H1 (cell line): ENCODE measurements around the gene OR4D6. TPM values are rescaled to one million over a fixed set of nuclear protein-coding genes. Genes with fewer than 3 reads are reported as not detected.

Source experiments
- CTCF ChIA-PET: fragments of 300-600 bp; sonication (Branson Sonifier 250); formaldehyde crosslinking; loops from one replicate; lab custom pipeline; 2021; ENCODE audit not compliant: partially characterized antibody; lab: Charles Lee
- POLR2A ChIA-PET: fragments of 300-600 bp; sonication (Branson Sonifier 250); formaldehyde crosslinking; loops from one replicate; lab custom pipeline; 2021; ENCODE audit warnings: inconsistent platforms; ENCODE audit not compliant: partially characterized antibody; lab: Charles Lee
- DNase-seq, 2 experiments: peaks; one replicate each; pipeline versions ENCODE4 v3.0.0 to v3.0.0-alpha.2; 2010 to 2022; ENCODE audit warnings: low spot score in 2 of 2, low read depth in 1 of 2, mixed read lengths in 1 of 2
- FAIRE-seq: peaks from 2 replicates; lab custom pipeline; 2011; peaks lifted over from hg19 to GRCh38; lab: Jason Lieb, UNC
- H2AFZ ChIP-seq: 2 replicates; pipeline ENCODE4 v1.8.1; 2012; ENCODE audit warnings: low read length, inconsistent platforms
- H2AK5ac ChIP-seq: 2 replicates; pipeline ENCODE4 v1.6.1; 2013; ENCODE audit warnings: low read depth, low read length
- H2BK120ac ChIP-seq: replicated peaks from 2 replicates; pipeline ENCODE3; 2013; ENCODE audit warnings: low read depth, low read length, inconsistent platforms
- H2BK12ac ChIP-seq: 2 replicates; pipeline ENCODE4 v1.6.1; 2013; ENCODE audit warnings: low read depth, low read length
- H2BK15ac ChIP-seq: 2 replicates; pipeline ENCODE4 v1.6.1; 2013; ENCODE audit warnings: low read length
- H2BK20ac ChIP-seq: 2 replicates; pipeline ENCODE4 v1.6.1; 2013; ENCODE audit warnings: low read length
- H2BK5ac ChIP-seq: 2 replicates; pipeline ENCODE4 v1.6.1; 2013; ENCODE audit warnings: low read depth, low read length
- H3K14ac ChIP-seq: 2 replicates; pipeline ENCODE4 v1.6.1; 2013; ENCODE audit warnings: inconsistent platforms; ENCODE audit not compliant: insufficient read length
- H3K18ac ChIP-seq: 2 replicates; pipeline ENCODE4 v1.6.1; 2013; ENCODE audit warnings: low read length; ENCODE audit errors: extremely low read depth
- H3K23ac ChIP-seq: 2 replicates; pipeline ENCODE4 v1.6.1; 2013; ENCODE audit warnings: inconsistent platforms; ENCODE audit not compliant: insufficient read length
- H3K23me2 ChIP-seq: 2 replicates; pipeline ENCODE4 v1.6.1; 2013; ENCODE audit warnings: low read depth, low read length
- H3K27ac ChIP-seq: 2 replicates; pipeline ENCODE4 v1.6.1; 2011; ENCODE audit warnings: low read depth, low read length, inconsistent platforms
- H3K27me3 ChIP-seq, 4 experiments: replicated peaks in 1 of 4; 1 replicate in 1 of 4; 2 replicates in 3 of 4; pipeline versions ENCODE4 v1.6.1 to v1.8.1; 2011 to 2013; ENCODE audit warnings: low read length in 3 of 4, mild to moderate bottlenecking in 3 of 4, inconsistent platforms in 2 of 4, mixed read lengths in 2 of 4, moderate library complexity in 1 of 4; ENCODE audit not compliant: control insufficient read depth in 3 of 4, insufficient read depth in 3 of 4; ENCODE audit errors: extremely low read depth in 1 of 4
- H3K36me3 ChIP-seq, 4 experiments: 2 replicates each; pipeline versions ENCODE4 v1.6.1 to v1.8.1; 2011 to 2013; ENCODE audit warnings: mild to moderate bottlenecking in 4 of 4, low read length in 3 of 4, moderate library complexity in 2 of 4, control low read depth in 1 of 4, inconsistent platforms in 1 of 4; ENCODE audit not compliant: insufficient read depth in 4 of 4, control insufficient read depth in 2 of 4
- H3K4ac ChIP-seq: replicated peaks from 2 replicates; pipeline ENCODE3; 2013; ENCODE audit warnings: low read length, low read depth, mixed read lengths, inconsistent platforms; ENCODE audit not compliant: insufficient read length
- H3K4me1 ChIP-seq, 4 experiments: replicated peaks in 1 of 4; 1 replicate in 1 of 4; 2 replicates in 3 of 4; pipeline versions ENCODE4 v1.6.1 to v1.8.1; 2011 to 2013; ENCODE audit warnings: low read length in 3 of 4, inconsistent platforms in 2 of 4, mixed read lengths in 1 of 4; ENCODE audit not compliant: insufficient read depth in 4 of 4, control insufficient read depth in 3 of 4
- H3K4me2 ChIP-seq, 2 experiments: 2 replicates each; pipeline versions ENCODE4 v1.6.1 to v1.8.1; 2011 to 2013; ENCODE audit warnings: low read depth in 2 of 2, low read length in 2 of 2, control low read depth in 1 of 2, inconsistent platforms in 1 of 2, mild to moderate bottlenecking in 1 of 2; ENCODE audit not compliant: insufficient read depth in 1 of 2
- H3K4me3 ChIP-seq, 4 experiments: fragments of 200-600, 300-600 bp in 1 of 4; sonication (generic), shearing (Covaris generic), sonication (Bioruptor Twin) in 1 of 4; 2 replicates each; pipeline versions ENCODE4 v1.5.1 to v1.8.1; 2011 to 2016; ENCODE audit warnings: low read length in 4 of 4, low read depth in 3 of 4, control low read depth in 2 of 4, inconsistent platforms in 2 of 4, mild to moderate bottlenecking in 2 of 4, mixed read lengths in 1 of 4, moderate library complexity in 1 of 4; ENCODE audit not compliant: insufficient read depth in 2 of 4; ENCODE audit errors: extremely low read depth in 1 of 4
- H3K56ac ChIP-seq: replicated peaks from 2 replicates; pipeline ENCODE3; 2013; ENCODE audit warnings: low read depth, mild to moderate bottlenecking, mixed read lengths, low read length, inconsistent platforms; ENCODE audit not compliant: insufficient read length
- H3K79me1 ChIP-seq: 2 replicates; pipeline ENCODE4 v1.6.1; 2013; ENCODE audit warnings: low read depth, low read length, control low read depth
- H3K79me2 ChIP-seq, 2 experiments: 2 replicates each; pipeline versions ENCODE4 v1.6.1 to v1.8.1; 2012 to 2013; ENCODE audit warnings: low read length in 2 of 2, mild to moderate bottlenecking in 2 of 2, inconsistent platforms in 1 of 2; ENCODE audit not compliant: insufficient read depth in 2 of 2, control insufficient read depth in 1 of 2
- H3K9ac ChIP-seq, 4 experiments: replicated peaks in 1 of 4; 1 replicate in 1 of 4; 2 replicates in 3 of 4; pipeline versions ENCODE4 v1.6.1 to v1.8.1; 2011 to 2013; ENCODE audit warnings: low read depth in 3 of 4, low read length in 3 of 4, control low read depth in 2 of 4, mild to moderate bottlenecking in 2 of 4, moderate library complexity in 2 of 4, inconsistent platforms in 1 of 4; ENCODE audit errors: extremely low read depth in 1 of 4
- H3K9me3 ChIP-seq, 2 experiments: 2 replicates each; pipeline versions ENCODE4 v1.6.1 to v1.8.1; 2012 to 2013; ENCODE audit warnings: mild to moderate bottlenecking in 2 of 2, moderate library complexity in 2 of 2, control low read depth in 1 of 2, inconsistent platforms in 1 of 2, low read depth in 1 of 2, low read length in 1 of 2, mixed read lengths in 1 of 2; ENCODE audit not compliant: insufficient read depth in 2 of 2
- H4K20me1 ChIP-seq, 2 experiments: replicated peaks in 1 of 2; 2 replicates each; pipeline versions ENCODE3 to v1.8.1; 2011 to 2013; ENCODE audit warnings: inconsistent platforms in 2 of 2, low read length in 2 of 2, mild to moderate bottlenecking in 1 of 2; ENCODE audit not compliant: insufficient read depth in 2 of 2, control insufficient read depth in 1 of 2
- H4K5ac ChIP-seq: 2 replicates; pipeline ENCODE4 v1.6.1; 2013; ENCODE audit warnings: low read length, low read depth, mixed read lengths, inconsistent platforms; ENCODE audit not compliant: insufficient read length
- H4K8ac ChIP-seq: 2 replicates; pipeline ENCODE4 v1.8.0; 2013; ENCODE audit warnings: mild to moderate bottlenecking, moderate library complexity, low read length, inconsistent platforms; ENCODE audit not compliant: insufficient read depth; ENCODE audit errors: extremely low read depth
- H4K91ac ChIP-seq: replicated peaks from 2 replicates; pipeline ENCODE3; 2013; ENCODE audit warnings: low read length, mixed read lengths, inconsistent platforms; ENCODE audit not compliant: insufficient read length
- CHD1 ChIP-seq: IDR thresholded peaks from 2 replicates; pipeline ENCODE4 v1.6.1; 2012; ENCODE audit warnings: low read depth, low read length, improper control_type of control experiment
- CHD2 ChIP-seq: IDR thresholded peaks from 2 replicates; pipeline ENCODE4 v1.6.1; 2012; ENCODE audit warnings: low read length, improper control_type of control experiment
- HDAC2 ChIP-seq, 2 experiments: fragments of 300-600 bp in 1 of 2; sonication (generic) in 1 of 2; IDR thresholded peaks; 2 replicates each; pipeline ENCODE4 v1.6.1; 2011 to 2012; ENCODE audit warnings: low read depth in 2 of 2, low read length in 2 of 2, mild to moderate bottlenecking in 2 of 2, moderate library complexity in 2 of 2, borderline replicate concordance in 1 of 2, inconsistent platforms in 1 of 2
- HDAC6 ChIP-seq: IDR thresholded peaks from one replicate; pipeline ENCODE4 v1.7.1; 2012; ENCODE audit warnings: low read depth, mild to moderate bottlenecking, inconsistent platforms, low read length, moderate library complexity
- JUN ChIP-seq: IDR thresholded peaks from 2 replicates; pipeline ENCODE4 v1.6.1; 2011; ENCODE audit warnings: low read depth, mild to moderate bottlenecking, improper control_type of control experiment, low read length
- RAD21 ChIP-seq, 2 experiments: IDR thresholded peaks in 1 of 2; conservative IDR thresholded peaks in 1 of 2; 2 replicates each; pipeline ENCODE4 v1.6.1; 2011; ENCODE audit warnings: low read depth in 2 of 2, low read length in 2 of 2, improper control_type of control experiment in 1 of 2, inconsistent platforms in 1 of 2, mild to moderate bottlenecking in 1 of 2, moderate library complexity in 1 of 2
- RNF2 ChIP-seq: fragments of 200-900, 300-1000 bp; sonication (generic); IDR thresholded peaks from 2 replicates; pipeline ENCODE4 v1.7.1; 2016; ENCODE audit warnings: borderline replicate concordance, low read depth, mild to moderate bottlenecking, antibody characterized with exemption, low read length; ENCODE audit not compliant: poor library complexity, severe bottlenecking; ENCODE audit errors: missing control alignments
- SUZ12 ChIP-seq: fragments of 200-600 bp; sonication (generic); IDR thresholded peaks from 2 replicates; pipeline ENCODE4 v1.6.1; 2012; ENCODE audit warnings: mild to moderate bottlenecking, inconsistent platforms, low read length, moderate library complexity, mixed read lengths
- TBP ChIP-seq: IDR thresholded peaks from 2 replicates; pipeline ENCODE4 v1.6.1; 2011; ENCODE audit warnings: low read depth, low read length, improper control_type of control experiment
- polyA plus RNA-seq, 7 experiments: library from polyadenylated mRNA; depleted of rRNA in 3 of 7; stranded (reverse) in 5 of 7; unstranded in 2 of 7; fragments of >200 nt in 5 of 7; fragments of 200-250 nt in 2 of 7; gene quantifications; 1 replicate in 5 of 7; 2 replicates in 1 of 7; 4 replicates in 1 of 7; pipeline versions ENCODE4 v1.2.1 to v1.2.3, GENCODE V29; 2011 to 2013; ENCODE audit warnings: missing spikeins in 2 of 7, mixed read lengths in 2 of 7
- total RNA-seq: library from RNA; stranded (reverse); fragmentation: NEBNext Ultra II Directional; extraction: Animal tissue kit (Norgen Biotek cat#: 25700); gene quantifications from 2 replicates; pipeline ENCODE4 v1.2.1, GENCODE V29; 2021
- TF ChIP-seq, protein P1 (sequence below): IDR thresholded peaks from 2 replicates; pipeline ENCODE4 v1.6.1; 2012; ENCODE audit warnings: inconsistent platforms
- TF ChIP-seq, protein P2 (sequence below): IDR thresholded peaks from 2 replicates; pipeline ENCODE4 v1.6.1; 2011; ENCODE audit warnings: low read length, improper control_type of control experiment

The OR4D6 gene
- total and polyA plus RNA-seq, 2 of the 8 experiments (the other 6 are each of a cell fraction or from before 2014, with no cell fraction given) = not detected

DNA sequence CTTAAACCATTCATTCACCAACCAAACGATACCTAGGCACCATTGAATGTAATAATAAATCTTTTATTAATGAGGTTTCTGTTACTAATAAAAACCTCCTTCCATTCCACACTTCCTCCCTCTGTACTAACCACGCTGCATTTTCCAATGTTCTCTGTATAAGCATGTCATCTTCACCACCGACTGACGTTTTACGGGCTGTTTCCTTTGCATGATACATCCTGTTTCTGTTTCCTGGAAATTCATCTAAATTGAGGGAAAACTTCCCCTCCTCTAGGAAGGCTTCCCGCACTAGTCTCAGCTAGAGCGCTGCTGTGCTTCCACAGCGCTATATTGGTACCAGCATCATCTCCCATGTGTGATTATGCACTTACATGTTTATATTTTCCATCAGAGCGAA is 18.4 kb downstream of the OR4D6 start (continued):
- TF ChIP-seq CHD1 = no peak
- TF ChIP-seq, all 59 proteins: peak for 0

DNA sequence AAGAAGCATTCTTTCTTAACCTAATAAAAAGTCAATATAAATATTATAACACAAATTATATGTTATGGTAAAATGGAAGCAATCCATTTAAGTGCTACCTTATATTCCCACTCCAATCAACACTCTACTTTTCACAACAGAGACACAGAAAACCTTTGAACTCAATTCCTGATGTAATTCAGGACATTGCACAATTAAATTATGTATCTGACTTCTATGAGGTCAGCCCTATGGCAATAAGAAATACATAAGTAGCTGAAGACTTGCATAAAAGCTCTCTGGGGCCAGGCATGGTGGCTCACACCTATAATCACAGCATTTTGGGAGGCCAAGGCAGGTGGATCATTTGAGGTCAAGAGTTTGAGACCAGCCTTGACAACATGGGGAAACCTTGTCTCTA is 23.1 kb downstream of the OR4D6 start:
- no peaks in the 10 kb centered on the region for H3K4me1 ChIP-seq
- DNase-seq (no peak), FAIRE-seq (no peak)
- H3K14ac ChIP-seq = no peak overlapping the region
- no peak overlapping the region for H3K4me3 ChIP-seq
- H2AK5ac ChIP-seq = no peak overlapping the region
- H3K23me2 ChIP-seq = no peaks in the 10 kb centered on the region
- no peak overlapping the region for H2BK15ac ChIP-seq
- no peak overlapping the region for H3K23ac ChIP-seq
- no peak overlapping the region for H4K5ac ChIP-seq
- no peak overlapping the region for H3K27ac ChIP-seq
- H2AFZ ChIP-seq = no peak overlapping the region
- CTCF ChIA-PET = no interaction called here
- no peak overlapping the region for H3K4me2 ChIP-seq
- H3K4ac ChIP-seq = no peak overlapping the region
- no peaks in the 10 kb centered on the region for H3K27me3 ChIP-seq
- no peak overlapping the region for H3K9ac ChIP-seq
- H3K36me3 ChIP-seq = no peaks in the 10 kb centered on the region
- H3K79me1 ChIP-seq = no peaks in the 10 kb centered on the region
- no peak overlapping the region for H4K8ac ChIP-seq
- H3K56ac ChIP-seq = no peak overlapping the region
- H4K91ac ChIP-seq = no peak overlapping the region
- H2BK12ac ChIP-seq = no peak overlapping the region
- POLR2A ChIA-PET = no interaction called here
- H2BK20ac ChIP-seq = no peak overlapping the region
- no peak overlapping the region for H2BK120ac ChIP-seq
- H3K9me3 ChIP-seq = no peaks in the 10 kb centered on the region
- H4K20me1 ChIP-seq = no peaks in the 10 kb centered on the region
- no peak overlapping the region for H3K18ac ChIP-seq
- H3K79me2 ChIP-seq = no peaks in the 10 kb centered on the region
- H2BK5ac ChIP-seq = no peak overlapping the region
- no peak for TF ChIP-seq CHD1
- no peak for TF ChIP-seq SUZ12
- TF ChIP-seq, protein P1, sequence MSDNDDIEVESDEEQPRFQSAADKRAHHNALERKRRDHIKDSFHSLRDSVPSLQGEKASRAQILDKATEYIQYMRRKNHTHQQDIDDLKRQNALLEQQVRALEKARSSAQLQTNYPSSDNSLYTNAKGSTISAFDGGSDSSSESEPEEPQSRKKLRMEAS = no peak
- TF ChIP-seq, protein P2, sequence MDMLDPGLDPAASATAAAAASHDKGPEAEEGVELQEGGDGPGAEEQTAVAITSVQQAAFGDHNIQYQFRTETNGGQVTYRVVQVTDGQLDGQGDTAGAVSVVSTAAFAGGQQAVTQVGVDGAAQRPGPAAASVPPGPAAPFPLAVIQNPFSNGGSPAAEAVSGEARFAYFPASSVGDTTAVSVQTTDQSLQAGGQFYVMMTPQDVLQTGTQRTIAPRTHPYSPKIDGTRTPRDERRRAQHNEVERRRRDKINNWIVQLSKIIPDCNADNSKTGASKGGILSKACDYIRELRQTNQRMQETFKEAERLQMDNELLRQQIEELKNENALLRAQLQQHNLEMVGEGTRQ = no peak
- no peak for TF ChIP-seq CHD2
- no peak for TF ChIP-seq HDAC6
- no peak for TF ChIP-seq RNF2
- no peak for TF ChIP-seq TBP
- TF ChIP-seq JUN = no peak
- TF ChIP-seq HDAC2 (IDR thresholded peaks at IDR 0.05; ENCODE audit: borderline replicate concordance in 1 of 2, low read depth in 2 of 2, low read length in 2 of 2) = no peak
- TF ChIP-seq RAD21 (IDR thresholded peaks at IDR 0.05 in 1 of 2, conservative IDR thresholded peaks at IDR 0.05 in 1 of 2; ENCODE audit: low read depth in 2 of 2, low read length in 2 of 2) = no peak
